Psoas muscle (tissue), 8 donors: ENCODE measurements around the gene RRP1. TPM values are rescaled to one million over a fixed set of nuclear protein-coding genes. Genes with fewer than 3 reads are reported as not detected.

ENCODE experiments used
- ATAC-seq, 4 donors: fragments of 200-7000 bp; cut with Tn5 transposase; one replicate each; pipeline ENCODE4 v1.9.1; 2020; ENCODE audit warnings: moderate library complexity in 3 of 4, mild to moderate bottlenecking in 2 of 4
- DNase-seq, 2 donors: peaks; one replicate each; pipeline ENCODE4 v3.0.0-alpha.2; 2020
- H3K27ac ChIP-seq: fragments of 200-600 bp; one replicate; pipeline ENCODE4 v1.8.0; 2022
- H3K27me3 ChIP-seq, 3 donors: fragments of 200-600 bp in 1 of 3; one replicate each; pipeline versions ENCODE4 v1.6.1 to v1.8.0; 2013 to 2022; ENCODE audit warnings: low read length in 2 of 3, mild to moderate bottlenecking in 2 of 3, moderate library complexity in 1 of 3; ENCODE audit not compliant: insufficient read depth in 3 of 3
- H3K36me3 ChIP-seq, 2 donors: fragments of 200-600 bp in 1 of 2; one replicate each; pipeline versions ENCODE4 v1.6.1 to v1.8.0; 2013 to 2022; ENCODE audit warnings: low read depth in 1 of 2, mild to moderate bottlenecking in 1 of 2, moderate library complexity in 1 of 2; ENCODE audit not compliant: insufficient read depth in 1 of 2
- H3K4me1 ChIP-seq: fragments of 200-600 bp; one replicate; pipeline ENCODE4 v1.8.0; 2022
- H3K4me3 ChIP-seq: fragments of 200-600 bp; one replicate; pipeline ENCODE4 v1.8.0; 2022; ENCODE audit warnings: mild to moderate bottlenecking
- H3K9me3 ChIP-seq: fragments of 200-600 bp; one replicate; pipeline ENCODE4 v1.8.0; 2022
- CTCF ChIP-seq: fragments of 200-600 bp; IDR thresholded peaks from one replicate; pipeline ENCODE4 v1.8.0; 2022; ENCODE audit warnings: antibody characterized with exemption
- WGBS, 3 donors: extraction: QIAGEN DNeasy Blood & Tissue Kit; methylation state at CpG; one replicate each; pipeline versions ENCODE4 v1.1.6 to v1.1.7; 2013; 5-methylcytosine and 5-hydroxymethylcytosine counted together
- intact Hi-C, 2 donors: fragments of 100-400 bp; cut with DNase I; formaldehyde crosslinking; loops; one replicate each; pipeline versions ENCODE4 v1.11.0 to v1.14.2; 2022
- polyA plus RNA-seq, 3 donors: library from polyadenylated mRNA; stranded (reverse); fragments of 200-250 nt; gene quantifications; one replicate each; pipeline ENCODE4 v1.2.3, GENCODE V29; 2013
- total RNA-seq, 4 donors: library from RNA; stranded (reverse); fragmentation: NEBNext Ultra II Directional in 2 of 4; extraction: Animal tissue kit (Norgen Biotek cat#: 25700) in 2 of 4; gene quantifications; one replicate each; pipeline versions ENCODE4 v1.2.1 to v1.2.4, GENCODE V29; 2021 to 2023
- donor health status: healthy with polysubstance abuse.
- donor health status: DM: no; HTN: no; CAD: no; lungs with moderate emphysema.
- donor health status: Bipolar disorder and iron deficiency.
- donor health status: healthy.
- donor health status: DM: yes; HTN: yes; CAD: no.
- donor health status: DM: no; HTN: no; CAD: no.
- donor health status: DM: no; HTN: no; CAD: no.
- donor health status: DM: yes; HTN: yes; CAD: no.

RRP1 gene
- total and polyA plus RNA-seq, 7 donors = 9.5 to 29.7 (median 18.9) TPM

- peak; percentile 64 to 83 for DNase-seq
- intact Hi-C loops = loop anchor here in 1 of 2 donors (5.0 kb wide), 1 partner anchor 35 kb away; no protein-coding TSS in a partner anchor
- no peaks in the 10 kb centered on the region for H3K9me3 ChIP-seq
- H3K4me1 ChIP-seq = peaks cover 18% of the 10 kb centered on the region
- no peak for TF ChIP-seq CTCF
- H3K27ac ChIP-seq = peak overlapping the region; percentile 67
- H3K4me3 ChIP-seq = no peak overlapping the region
- WGBS, 3 donors = 21 to 34% (median 22%) methylated on average over 18 of the region's 18 CpGs
- H3K27me3 ChIP-seq = peaks cover 0 to 3% (median under 1%) of the 10 kb centered on the region in 3 donors
- ATAC-seq = peak; percentile 61 to 81 (median 72)
- no peaks in the 10 kb centered on the region for H3K36me3 ChIP-seq
Observed at GRCh38 chr21:43827015-43827611, 37.7 kb downstream of the RRP1 start.

DNA sequence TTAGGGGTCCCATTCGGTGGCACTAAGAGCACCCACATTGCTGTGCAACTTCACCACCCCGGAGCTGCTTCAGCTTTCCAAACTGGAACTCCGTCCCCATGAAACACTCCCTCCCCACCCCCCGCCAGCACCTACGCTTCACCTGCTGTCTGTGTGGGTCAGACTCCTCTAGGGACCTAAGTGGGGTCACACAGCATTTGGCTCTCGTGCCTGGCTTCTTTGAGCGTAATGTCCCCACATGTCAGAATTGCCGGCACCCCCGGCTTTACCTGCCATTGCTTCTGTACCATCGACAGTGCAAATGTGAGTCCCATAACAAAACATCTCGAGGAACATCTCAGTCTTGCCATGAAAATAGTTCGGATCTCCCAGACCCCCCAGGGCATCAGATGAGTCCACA, 39.8 kb downstream of the RRP1 start:
- H3K36me3 ChIP-seq = no peaks in the 10 kb centered on the region
- H3K4me1 ChIP-seq = peaks cover 18% of the 10 kb centered on the region
- H3K4me3 ChIP-seq = no peak overlapping the region
- ATAC-seq (no peak), DNase-seq (no peak)
- H3K27ac ChIP-seq = no peak overlapping the region
- peaks cover 0 to 9% (median 3%) of the 10 kb centered on the region in 3 donors for H3K27me3 ChIP-seq
- intact Hi-C loops = loop anchor here in 1 of 2 donors (5.0 kb wide), 1 partner anchor 33 kb away; no protein-coding TSS in a partner anchor
- TF ChIP-seq CTCF = no peak
- H3K9me3 ChIP-seq = no peaks in the 10 kb centered on the region
- 85 to 90% (median 87%) methylated on average over 12 of the region's 12 CpGs for WGBS, 3 donors

DNA sequence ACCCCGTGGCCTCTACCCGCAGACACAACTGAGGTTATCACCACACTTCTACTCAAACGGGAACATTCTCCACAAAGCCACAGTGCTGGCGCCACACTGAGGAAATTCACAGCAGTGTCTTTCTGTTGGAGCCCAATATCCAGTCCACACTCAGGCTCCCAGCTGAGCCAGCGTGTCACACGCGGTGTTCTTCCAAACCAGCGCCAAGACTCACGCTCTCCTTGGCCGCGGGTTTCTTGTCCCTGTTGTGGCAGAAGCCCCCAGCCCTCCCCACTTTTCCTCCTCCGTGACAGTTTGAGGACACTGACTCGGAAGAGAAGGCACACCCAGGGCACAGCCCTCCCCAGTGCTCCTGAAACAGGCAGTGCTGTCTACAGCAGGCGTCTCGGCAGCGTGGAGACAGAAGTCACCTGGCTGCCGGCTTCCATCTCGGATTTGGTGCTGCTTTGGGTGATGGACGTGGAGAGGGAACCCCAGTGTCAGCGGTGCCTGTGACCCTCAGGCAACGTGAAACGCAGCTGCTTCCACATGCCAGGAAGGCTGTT, 40.3 kb downstream of the RRP1 start:
- Histone ChIP-seq H3K27ac (no peak overlapping the region), H3K27me3 (peaks cover 0 to 9% (median 3%) of the 10 kb centered on the region in 3 donors), H3K4me3 (no peak overlapping the region), H3K4me1 (peaks cover 13% of the 10 kb centered on the region), H3K9me3 (no peaks in the 10 kb centered on the region), H3K36me3 (no peaks in the 10 kb centered on the region)
- 62 to 70% (median 68%) methylated on average over 22 of the region's 22 CpGs for WGBS, 3 donors
- DNase-seq (no peak), ATAC-seq (no peak)
- TF ChIP-seq CTCF = no peak
- intact Hi-C loops = loop anchor here in 1 of 2 donors (5.0 kb wide), 1 partner anchor 33 kb away; no protein-coding TSS in a partner anchor

- Histone ChIP-seq H3K27ac (no peak overlapping the region), H3K9me3 (no peaks in the 10 kb centered on the region), H3K4me1 (no peaks in the 10 kb centered on the region), H3K4me3 (no peak overlapping the region), H3K27me3 (peaks cover 0 to 9% (median 6%) of the 10 kb centered on the region in 3 donors), H3K36me3 (no peaks in the 10 kb centered on the region)
- TF ChIP-seq CTCF = no peak
- DNase-seq (no peak), ATAC-seq (no peak)
- WGBS, 3 donors = 93 to 95% (median 95%) methylated on average over 14 of the region's 14 CpGs
- intact Hi-C loops = no loop called here
Observed at GRCh38 chr21:43832158-43832550, 42.8 kb downstream of the RRP1 start.
